Stimulated activated CD4-positive, alpha-beta T cell treated with anti-CD3 and anti-CD28 coated beads, Interleukin-2, amount 100 ng/mL, for 48 hours (primary cell): Measurements from ENCODE around the gene TNFSF9.
"Not testable (repeated sequence)": the region's sequence is repeated elsewhere in the genome, so short reads cannot be mapped to it uniquely, and the experiment has no call there.

Source experiments
- DNase-seq, 2 donors: peaks; one replicate each; pipeline ENCODE4 v3.0.0-alpha.2; 2020

The TNFSF9 gene

DNA sequence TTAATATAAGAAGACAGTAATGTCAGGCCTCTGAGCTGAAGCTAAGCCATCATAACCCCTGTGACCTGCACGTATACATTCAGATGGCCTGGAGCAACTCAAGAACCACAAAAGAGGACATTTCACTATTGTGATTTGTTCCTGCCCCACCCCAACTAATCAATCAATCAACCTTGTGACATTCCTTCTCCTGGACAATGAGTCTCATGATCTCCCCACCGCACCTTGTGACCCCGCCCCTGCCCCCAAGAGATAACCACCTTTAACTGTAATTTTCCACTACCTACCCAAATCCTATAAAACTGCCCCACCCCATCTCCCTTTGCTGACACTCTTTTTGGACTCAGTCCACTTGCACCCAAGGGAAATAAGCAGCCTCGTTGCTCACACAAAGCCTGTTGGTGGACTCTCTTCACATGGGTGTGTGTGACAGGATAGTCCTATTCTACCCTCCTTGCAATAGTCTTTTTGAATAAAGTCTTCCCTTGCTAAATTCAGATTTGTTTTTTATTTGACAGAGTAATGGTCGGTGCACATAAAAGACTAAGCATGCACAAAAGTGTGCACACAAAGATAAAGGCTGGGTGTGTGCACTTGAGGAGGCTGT, 46.1 kb downstream of the TNFSF9 start:
- DNase-seq = no peak

DNA sequence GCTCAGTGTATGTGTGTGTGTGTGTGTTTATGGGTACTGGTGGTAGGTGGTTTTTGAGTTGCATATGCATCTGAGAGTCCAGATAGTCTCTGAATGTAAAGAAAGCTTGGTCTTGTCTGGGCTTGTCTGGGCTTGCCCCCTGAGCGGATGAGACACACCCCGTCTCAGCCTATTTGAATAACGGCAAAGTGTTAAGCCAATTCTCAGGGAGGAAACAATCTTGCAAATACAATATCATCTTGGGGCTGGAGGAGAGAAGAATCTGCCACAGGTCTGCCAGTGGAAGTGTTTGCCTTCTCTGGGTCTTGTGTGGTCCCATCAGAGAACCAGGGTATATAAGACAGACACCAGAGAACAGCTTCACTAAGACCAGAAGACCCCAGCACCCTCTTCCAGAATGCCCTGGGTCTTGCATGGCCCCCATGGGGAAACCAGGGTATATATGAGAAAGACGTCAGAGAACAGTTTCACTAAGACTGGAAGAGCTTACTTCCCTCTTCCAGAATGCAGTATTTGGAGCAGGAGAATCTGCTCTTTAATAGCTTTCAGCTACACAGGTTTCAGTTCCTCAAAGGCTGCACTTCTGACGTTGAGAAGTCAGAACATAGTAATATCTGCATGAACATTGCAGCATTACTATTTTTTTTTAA, 46.8 kb downstream of the TNFSF9 start:
- no peak for DNase-seq

DNA sequence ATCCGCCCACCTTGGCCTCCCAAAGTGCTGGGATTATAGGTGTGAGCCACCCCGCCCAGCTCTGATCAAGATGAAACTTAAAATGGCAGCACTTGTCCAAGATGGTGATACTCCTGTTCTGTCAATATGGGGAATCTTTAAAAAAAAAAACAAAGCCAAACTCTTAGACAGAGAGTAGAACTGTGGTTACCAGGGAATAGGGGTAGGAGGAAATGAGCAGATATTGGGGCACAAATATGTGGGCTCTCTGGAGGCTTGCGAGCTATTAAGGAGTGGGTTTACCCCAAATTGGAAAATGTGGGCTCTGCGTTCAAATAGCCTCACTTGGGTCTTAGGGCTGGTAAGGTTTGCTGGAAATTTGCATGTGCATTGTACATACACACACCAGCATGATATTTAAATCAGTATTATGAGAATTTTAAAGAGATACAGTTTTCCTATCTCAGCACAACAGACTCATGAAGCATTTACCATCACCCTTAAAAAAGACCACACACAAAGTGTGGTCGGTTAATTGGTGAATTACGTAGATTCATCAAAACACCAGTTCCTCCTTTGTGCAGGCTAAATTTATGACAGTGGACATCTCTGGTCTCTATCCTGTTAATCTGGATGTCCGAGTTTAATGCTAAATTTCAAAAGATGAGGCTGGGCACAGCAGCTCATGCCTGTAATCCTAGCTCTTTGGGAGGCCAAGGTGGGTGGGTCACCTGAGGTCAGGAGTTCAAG, 48.8 kb downstream of the TNFSF9 start:
- no peak for DNase-seq

DNA sequence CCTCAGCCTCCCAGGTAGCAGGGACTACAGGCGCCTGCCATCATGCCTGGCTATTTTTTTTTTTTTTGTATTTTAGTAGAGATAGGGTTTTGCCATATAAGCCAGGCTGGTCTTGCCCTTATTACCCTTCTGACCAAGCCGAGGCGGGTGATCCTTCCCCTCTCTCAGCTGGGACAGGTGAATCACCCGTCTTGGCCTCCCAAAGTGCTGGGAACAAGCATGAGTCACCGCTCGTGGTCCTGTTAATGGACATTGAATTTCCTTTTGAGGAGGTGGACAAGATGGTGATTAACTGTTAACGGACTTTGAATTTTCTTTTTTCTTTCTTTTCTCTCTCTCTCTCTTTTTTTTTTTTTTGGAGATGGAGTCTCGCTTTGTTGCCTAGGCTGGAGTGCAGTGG, 49.5 kb downstream of the TNFSF9 start:
- DNase-seq = no peak

DNA sequence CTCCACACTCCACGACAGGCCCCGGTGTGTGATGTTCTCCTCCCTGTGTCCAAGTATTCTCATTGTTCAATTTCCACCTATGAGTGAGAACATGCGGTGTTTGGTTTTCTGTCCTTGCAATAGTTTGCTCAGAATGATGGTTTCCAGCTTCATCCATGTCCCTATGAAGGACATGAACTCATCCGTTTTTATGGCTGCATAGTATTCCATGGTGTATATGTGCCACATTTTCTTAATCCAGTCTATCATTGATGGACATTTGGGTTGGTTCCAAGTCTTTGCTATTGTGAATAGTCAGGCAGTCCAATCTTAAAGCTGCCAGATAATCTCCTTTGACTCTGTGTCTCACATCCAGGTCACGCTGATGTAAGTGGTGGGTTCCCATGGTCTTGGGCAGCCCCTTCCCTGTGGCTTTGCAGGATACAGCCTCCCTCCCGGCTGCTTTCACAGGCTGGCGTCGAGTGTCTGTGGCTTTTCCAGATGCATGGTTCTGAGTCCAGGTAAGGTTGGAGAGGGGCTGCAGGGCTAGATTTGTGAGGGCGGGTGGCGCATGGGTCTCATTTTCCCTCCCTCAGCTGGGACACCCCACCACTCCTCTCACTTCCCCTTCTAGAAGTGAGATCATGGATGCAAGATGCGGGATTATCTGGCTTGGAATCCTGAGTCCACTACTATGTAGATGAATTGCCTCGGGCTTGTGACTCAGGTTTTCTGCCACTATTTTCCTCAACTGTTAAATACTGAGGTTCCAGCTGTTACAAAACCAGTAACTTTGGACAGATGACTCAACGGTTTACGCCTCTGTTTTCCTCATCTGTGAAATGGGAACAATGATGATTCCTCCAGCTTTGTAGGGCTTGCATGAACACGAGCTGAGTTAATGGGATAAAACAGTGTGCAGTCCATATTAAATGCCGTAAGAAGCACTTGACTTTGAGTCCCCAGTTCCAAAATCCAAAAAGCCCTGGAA, 52.0 kb downstream of the TNFSF9 start:
- not testable (repeated sequence) for DNase-seq
